Measurements from ENCODE around the gene CHP1.

CHP1 gene

DNA sequence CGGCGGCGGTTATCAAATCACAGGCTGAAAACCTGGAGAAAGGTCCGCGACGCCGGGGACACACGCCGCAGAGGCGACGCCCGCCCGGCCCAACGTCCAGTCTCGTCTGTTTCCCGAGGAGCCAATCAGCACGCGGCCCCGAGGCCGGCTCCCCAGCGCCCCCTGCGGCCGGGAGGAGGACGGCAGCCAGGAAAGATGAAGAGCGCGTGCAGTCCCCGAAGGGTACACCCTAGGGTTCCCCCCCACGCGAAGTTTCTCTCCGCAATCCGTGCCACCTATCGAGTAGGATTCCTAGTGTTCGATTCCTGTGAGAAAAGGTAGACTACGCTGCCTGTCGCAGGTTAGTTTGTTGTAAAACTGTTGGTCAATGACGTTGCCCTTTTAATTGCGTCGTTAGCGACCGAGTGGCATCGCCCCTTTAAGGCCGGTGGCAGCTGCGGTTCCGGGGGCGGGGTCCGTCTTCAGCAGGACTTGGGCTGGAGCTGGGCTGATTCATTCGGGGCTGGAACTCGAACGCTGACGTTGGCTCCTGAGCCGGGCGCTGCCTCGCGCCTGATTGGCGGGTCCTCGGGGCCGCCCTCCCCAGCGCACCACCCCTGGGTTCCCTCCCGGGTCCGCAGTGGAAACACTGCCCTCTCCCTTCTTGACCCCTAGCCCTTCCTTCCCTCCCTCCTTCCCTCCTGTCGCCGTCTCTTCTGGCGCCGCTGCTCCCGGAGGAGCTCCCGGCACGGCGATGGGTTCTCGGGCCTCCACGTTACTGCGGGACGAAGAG lies at the start of gene CHP1, which contains the start of gene EXD1:
CHP1 (plus strand) TSS at position 619 of the 772 bp plus-strand sequence; CDS start at position 734, 115 bp downstream.
EXD1 (minus strand) TSS at position 108 of the 772 bp plus-strand sequence. CDS start 4,182 bp downstream, outside the sequence.
- ChIA-PET POLR2A (ENCODE audit: low non-redundant PET) (no interaction called here), CTCF (interaction anchor here (0.6 to 2.0 kb wide), 9 partner anchors 12 to 1857 kb away, joined by 3 to 5 read pairs (median 3); partner anchors contain the start of genes NUSAP1 and OIP5)
- TF ChIP-seq, protein P1, sequence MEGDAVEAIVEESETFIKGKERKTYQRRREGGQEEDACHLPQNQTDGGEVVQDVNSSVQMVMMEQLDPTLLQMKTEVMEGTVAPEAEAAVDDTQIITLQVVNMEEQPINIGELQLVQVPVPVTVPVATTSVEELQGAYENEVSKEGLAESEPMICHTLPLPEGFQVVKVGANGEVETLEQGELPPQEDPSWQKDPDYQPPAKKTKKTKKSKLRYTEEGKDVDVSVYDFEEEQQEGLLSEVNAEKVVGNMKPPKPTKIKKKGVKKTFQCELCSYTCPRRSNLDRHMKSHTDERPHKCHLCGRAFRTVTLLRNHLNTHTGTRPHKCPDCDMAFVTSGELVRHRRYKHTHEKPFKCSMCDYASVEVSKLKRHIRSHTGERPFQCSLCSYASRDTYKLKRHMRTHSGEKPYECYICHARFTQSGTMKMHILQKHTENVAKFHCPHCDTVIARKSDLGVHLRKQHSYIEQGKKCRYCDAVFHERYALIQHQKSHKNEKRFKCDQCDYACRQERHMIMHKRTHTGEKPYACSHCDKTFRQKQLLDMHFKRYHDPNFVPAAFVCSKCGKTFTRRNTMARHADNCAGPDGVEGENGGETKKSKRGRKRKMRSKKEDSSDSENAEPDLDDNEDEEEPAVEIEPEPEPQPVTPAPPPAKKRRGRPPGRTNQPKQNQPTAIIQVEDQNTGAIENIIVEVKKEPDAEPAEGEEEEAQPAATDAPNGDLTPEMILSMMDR (conservative IDR thresholded peaks at IDR 0.05; ENCODE audit: low read depth), result peak; percentile 100
- peak within 1 kb of the TSS; percentile 88 for H3K27ac ChIP-seq
- DNase-seq (ENCODE audit: low spot score), result peak; percentile 98

DNA sequence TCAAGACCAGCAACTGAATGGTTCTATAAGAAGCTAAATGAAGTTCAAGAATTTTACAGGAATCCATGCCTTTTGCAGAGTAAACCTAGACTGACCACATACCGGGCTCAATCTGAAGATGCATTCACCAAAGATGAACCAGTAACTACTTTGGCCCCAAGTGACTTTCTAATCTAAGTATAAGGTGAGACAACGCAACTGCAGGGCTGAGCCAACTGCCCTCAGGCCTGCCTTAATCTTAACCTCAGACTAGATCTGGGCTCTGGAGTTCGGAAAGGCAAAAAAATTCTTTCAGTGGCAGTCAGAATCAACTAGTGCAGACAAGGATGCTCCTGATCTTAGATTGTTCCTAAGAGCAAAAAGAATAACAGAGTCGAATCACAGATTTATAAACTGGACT lies 48.8 kb upstream of the CHP1 start:
- no peak overlapping the region for H3K27ac ChIP-seq
- ChIA-PET POLR2A (ENCODE audit: low non-redundant PET) (no interaction called here), CTCF (interaction anchor here (0.5 kb wide), 1 partner anchor 279 kb away, joined by 4 read pairs; no protein-coding TSS in a partner anchor)
- TF ChIP-seq, protein P1 (conservative IDR thresholded peaks at IDR 0.05; ENCODE audit: low read depth), result no peak
- no peak for DNase-seq (ENCODE audit: low spot score)

DNA sequence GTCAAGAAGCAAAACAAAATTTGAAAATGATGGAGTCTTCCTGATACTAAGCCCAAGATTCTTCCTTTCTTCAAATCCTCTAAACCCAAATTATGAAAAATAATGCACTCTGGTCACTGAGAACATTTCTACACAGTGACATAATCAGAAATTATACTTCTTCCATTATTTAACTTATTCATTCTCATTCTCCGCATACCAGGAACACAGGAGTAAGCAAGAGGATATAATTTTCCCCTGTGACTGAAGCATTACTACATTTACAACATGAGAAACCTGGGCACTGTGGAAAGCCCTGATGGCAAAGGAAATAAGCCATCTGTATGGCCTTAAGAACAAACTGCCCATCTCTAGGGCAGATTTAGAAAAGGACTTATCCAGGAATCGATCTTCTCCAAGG lies 47.5 kb upstream of the CHP1 start:
- H3K27ac ChIP-seq, result no peak overlapping the region
- CTCF ChIA-PET, result interaction anchor here (0.6 to 1.7 kb wide), 3 partner anchors 66 to 279 kb away, joined by 4 to 11 read pairs (median 5); no protein-coding TSS in a partner anchor
- POLR2A ChIA-PET (ENCODE audit: low non-redundant PET), result no interaction called here

DNA sequence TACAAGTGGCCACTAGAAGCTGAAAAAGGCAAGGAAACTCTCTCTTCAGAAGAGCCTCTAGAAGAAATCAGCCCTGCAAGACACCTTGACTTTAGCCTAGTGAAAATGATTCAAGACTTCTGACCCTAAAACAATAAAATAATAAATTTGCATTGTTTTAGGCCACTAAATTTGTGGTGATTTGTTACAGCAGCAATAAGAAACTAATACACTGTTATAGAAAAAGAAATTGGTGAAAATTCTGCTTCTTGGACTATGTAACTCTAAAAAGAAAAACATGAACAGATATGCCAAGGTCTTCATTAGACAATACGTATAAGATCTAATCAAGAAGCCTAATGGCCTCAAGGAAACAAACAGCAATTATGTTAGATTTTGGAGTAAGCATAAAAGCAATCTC lies 36.6 kb upstream of the CHP1 start:
- DNase-seq (ENCODE audit: low spot score), result no peak
- TF ChIP-seq, protein P1 (conservative IDR thresholded peaks at IDR 0.05; ENCODE audit: low read depth), result no peak
- no peak overlapping the region for H3K27ac ChIP-seq
- ChIA-PET POLR2A (ENCODE audit: low non-redundant PET) (no interaction called here), CTCF (no interaction called here)

More for the DNA sequence above, 47.5 kb upstream of the CHP1 start:
- TF ChIP-seq, protein P1 (conservative IDR thresholded peaks at IDR 0.05; ENCODE audit: low read depth), result no peak
- no peak for DNase-seq (ENCODE audit: low spot score)

DNA sequence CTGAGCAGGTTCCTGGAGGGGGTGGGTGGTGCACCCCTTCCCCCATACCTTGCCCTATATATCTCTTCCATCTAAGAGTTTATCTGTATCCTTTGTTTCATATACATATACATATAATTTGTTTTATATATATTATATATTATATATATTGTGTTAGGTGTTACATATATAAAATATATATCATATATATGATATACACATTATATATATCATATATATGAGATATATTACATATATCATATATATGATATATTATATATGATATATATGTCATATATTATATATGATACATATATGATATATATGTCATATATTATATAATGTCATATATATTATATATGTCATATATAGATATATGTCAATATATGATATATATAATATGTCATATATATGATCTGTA lies 31.6 kb upstream of the CHP1 start:
- TF ChIP-seq, protein P1 (conservative IDR thresholded peaks at IDR 0.05; ENCODE audit: low read depth), result no peak

DNA sequence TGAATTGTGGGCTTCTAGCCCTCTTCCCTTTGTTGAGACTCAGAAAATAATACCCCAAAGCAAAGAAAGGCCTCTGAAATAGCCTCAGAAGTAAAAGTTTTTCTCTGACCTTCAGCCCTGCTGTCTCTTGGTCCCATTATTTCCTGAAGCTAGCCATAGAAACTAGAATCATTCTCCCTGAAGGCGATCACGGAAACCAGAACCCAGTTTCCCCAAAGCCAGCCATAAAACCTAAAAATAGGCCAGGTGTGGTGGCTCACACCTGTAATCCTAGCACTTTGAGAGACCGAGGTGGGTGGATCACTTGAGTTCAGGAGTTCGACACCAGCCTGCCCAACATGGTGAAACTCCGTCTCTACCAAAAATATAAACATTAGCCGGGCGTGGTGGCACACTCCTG lies 27.7 kb upstream of the CHP1 start:
- TF ChIP-seq, protein P1 (conservative IDR thresholded peaks at IDR 0.05; ENCODE audit: low read depth), result no peak
- CTCF ChIA-PET, result interaction anchor here (0.7 kb wide), 1 partner anchor 10 kb away, joined by 3 read pairs; no protein-coding TSS in a partner anchor
- H3K27ac ChIP-seq, result no peak overlapping the region
- no peak for DNase-seq (ENCODE audit: low spot score)
- POLR2A ChIA-PET (ENCODE audit: low non-redundant PET), result no interaction called here

More for the DNA sequence above, 31.6 kb upstream of the CHP1 start:
- ChIA-PET POLR2A (ENCODE audit: low non-redundant PET) (no interaction called here), CTCF (interaction anchor here (0.6 kb wide), 1 partner anchor 407 kb away, joined by 5 read pairs; no protein-coding TSS in a partner anchor)
- DNase-seq (ENCODE audit: low spot score), result no peak
- no peak overlapping the region for H3K27ac ChIP-seq
